Measurements from ENCODE around the gene COPRS. TPM values are rescaled to one million over a fixed set of nuclear protein-coding genes. Genes with fewer than 3 reads are reported as not detected.
A peak's percentile ranks its signal among the peaks of the same experiment; 100 is the strongest.

Gene COPRS
- total RNA-seq, 2 donors from 2014 or later = 72.2 to 83.8 TPM

GRCh38 chr17:31856750-31857149 is 2.3 kb downstream of the COPRS start:
- DNase-seq = no peak
- Histone ChIP-seq H3K27me3 (no peaks in the 10 kb centered on the region), H3K9me3 (no peaks in the 10 kb centered on the region), H3K27ac (no peak overlapping the region), H3K4me3 (no peak overlapping the region), H3K4me1 (peaks cover 20% of the 10 kb centered on the region), H3K36me3 (replicated peaks in 1 of 2; ENCODE audit: insufficient read depth in 1 of 2, low read depth in 2 of 2) (peaks cover 0 to 8% of the 10 kb centered on the region in 2 donors)
- no peak for TF ChIP-seq CTCF (IDR thresholded peaks at IDR 0.05)
- TF ChIP-seq POLR2A (IDR thresholded peaks at IDR 0.05) = no peak
- ATAC-seq = no peak
- 95 to 97% methylated on average over 4 of the region's 4 CpGs for WGBS, 2 donors
- intact Hi-C loops (cut with DNase I) = no loop called here

- DNase-seq = no peak
- TF ChIP-seq POLR2A (IDR thresholded peaks at IDR 0.05) = no peak
- TF ChIP-seq CTCF (IDR thresholded peaks at IDR 0.05) = no peak
- Histone ChIP-seq H3K9me3 (no peaks in the 10 kb centered on the region), H3K36me3 (replicated peaks in 1 of 2; ENCODE audit: insufficient read depth in 1 of 2, low read depth in 2 of 2) (peaks cover 0 to 8% of the 10 kb centered on the region in 2 donors), H3K4me3 (no peak overlapping the region), H3K27ac (no peak overlapping the region), H3K4me1 (peaks cover 19% of the 10 kb centered on the region), H3K27me3 (no peaks in the 10 kb centered on the region)
- intact Hi-C loops (cut with DNase I) = no loop called here
- ATAC-seq = no peak
- WGBS, 2 donors = 85 to 92% methylated on average over 2 of the region's 2 CpGs
Measured at GRCh38 chr17:31854672-31855071, 4.4 kb downstream of the COPRS start.

GRCh38 chr17:31853911-31854470 is 5.1 kb downstream of the COPRS start:
- peaks cover 0 to 8% of the 10 kb centered on the region in 2 donors for H3K36me3 ChIP-seq (replicated peaks in 1 of 2; ENCODE audit: insufficient read depth in 1 of 2, low read depth in 2 of 2)
- intact Hi-C loops (cut with DNase I) = no loop called here
- H3K4me1 ChIP-seq = peaks cover 16% of the 10 kb centered on the region
- no peak for DNase-seq
- H3K4me3 ChIP-seq = no peak overlapping the region
- 79% methylated on average over 7 of the region's 7 CpGs for WGBS, 2 donors
- no peaks in the 10 kb centered on the region for H3K9me3 ChIP-seq
- no peak for TF ChIP-seq POLR2A (IDR thresholded peaks at IDR 0.05)
- no peaks in the 10 kb centered on the region for H3K27me3 ChIP-seq
- ATAC-seq = no peak
- H3K27ac ChIP-seq = no peak overlapping the region

GRCh38 chr17:31845291-31845690 is 13.8 kb downstream of the COPRS start:
- ATAC-seq (no peak), DNase-seq (no peak)
- no peaks in the 10 kb centered on the region for H3K27me3 ChIP-seq
- no peaks in the 10 kb centered on the region for H3K9me3 ChIP-seq
- intact Hi-C loops (cut with DNase I) = no loop called here
- no peak overlapping the region for H3K4me3 ChIP-seq
- H3K36me3 ChIP-seq (replicated peaks in 1 of 2; ENCODE audit: insufficient read depth in 1 of 2, low read depth in 2 of 2) = no peaks in the 10 kb centered on the region
- no peak for TF ChIP-seq CTCF (IDR thresholded peaks at IDR 0.05)
- TF ChIP-seq POLR2A (IDR thresholded peaks at IDR 0.05) = no peak
- H3K4me1 ChIP-seq = peaks cover 29% of the 10 kb centered on the region
- WGBS, 2 donors = 38 to 53% methylated on average over 3 of the region's 3 CpGs
- H3K27ac ChIP-seq = no peak overlapping the region

- no peaks in the 10 kb centered on the region for H3K36me3 ChIP-seq (replicated peaks in 1 of 2; ENCODE audit: insufficient read depth in 1 of 2, low read depth in 2 of 2)
- ATAC-seq (peak; percentile 81), DNase-seq (peak; percentile 85 to 91 (median 90))
- H3K27me3 ChIP-seq = no peaks in the 10 kb centered on the region
- intact Hi-C loops (cut with DNase I) = loop anchor here (5.0 kb wide), 2 partner anchors 281 to 406 kb away; no protein-coding TSS in a partner anchor
- H3K4me3 ChIP-seq = no peak overlapping the region
- 17 to 20% methylated on average over 8 of the region's 8 CpGs for WGBS, 2 donors
- H3K9me3 ChIP-seq = no peaks in the 10 kb centered on the region
- H3K4me1 ChIP-seq = peaks cover 29% of the 10 kb centered on the region
- TF ChIP-seq POLR2A (IDR thresholded peaks at IDR 0.05) = no peak
- no peak for TF ChIP-seq CTCF (IDR thresholded peaks at IDR 0.05)
- peak overlapping the region; percentile 30 to 73 (median 65) for H3K27ac ChIP-seq
Measured at GRCh38 chr17:31843070-31843745, 15.8 kb downstream of the COPRS start.

Data from body of pancreas (tissue), 4 donors.